ENCODE data around the gene SLC49A4. TPM values are rescaled to one million over a fixed set of nuclear protein-coding genes. Genes with fewer than 3 reads are reported as not detected.

The SLC49A4 gene
- total RNA-seq, 1 experiment from 2014 or later = 11.7 TPM

GRCh38 chr3:122927726-122928125 is 132.9 kb downstream of the SLC49A4 start:
- no peak for DNase-seq (ENCODE audit: extremely low read depth, low read depth)

GRCh38 chr3:122928396-122929187 is 133.7 kb downstream of the SLC49A4 start:
- no peak for DNase-seq (ENCODE audit: extremely low read depth, low read depth)

- no peak for DNase-seq (ENCODE audit: extremely low read depth, low read depth)
These were observed 134.6 kb downstream of the SLC49A4 start for GRCh38 chr3:122929188-122930062.

GRCh38 chr3:122930063-122930997 is 135.5 kb downstream of the SLC49A4 start:
- no peak for DNase-seq (ENCODE audit: extremely low read depth, low read depth)

Other genes starting within 250 kb of the SLC49A4 start
- gene PARP9, start 230.8 kb upstream of the SLC49A4 start, total RNA-seq (2014; rRNA removed; shearing (Covaris generic)) = 6.8 and 8.8 TPM in 2 replicates
- 12.8 TPM in 2 replicates for gene DTX3L, start 230.7 kb upstream of the SLC49A4 start, total RNA-seq (2014; rRNA removed; shearing (Covaris generic))
- not detected in 2 replicates for gene PARP15, start 217.4 kb upstream of the SLC49A4 start, total RNA-seq (2014; rRNA removed; shearing (Covaris generic))
- gene PARP14, start 114.2 kb upstream of the SLC49A4 start, total RNA-seq (2014; rRNA removed; shearing (Covaris generic)) = 25.9 and 28.6 TPM in 2 replicates
- 5.1 and 5.8 TPM in 2 replicates for gene HSPBAP1, start 1.2 kb upstream of the SLC49A4 start, total RNA-seq (2014; rRNA removed; shearing (Covaris generic))
- 0.07 TPM in 1 of 2 replicates, not detected in the other for gene SEMA5B, start 232.7 kb downstream of the SLC49A4 start, total RNA-seq (2014; rRNA removed; shearing (Covaris generic))